ENCODE measurements around the gene PADI3.

The PADI3 gene

GRCh38 chr1:17251701-17252376 is 2.9 kb downstream of the PADI3 start:
- H2AFZ ChIP-seq (ENCODE audit: low read length), result no peak overlapping the region
- H3K27me3 ChIP-seq (ENCODE audit: insufficient read depth, low read length), result 0 out of 2 replicates have a peak, but pooled peaks cover 3% of the 10 kb centered on the region
- no peaks in the 10 kb centered on the region for H3K79me2 ChIP-seq (ENCODE audit: insufficient read depth, low read length)
- no peak overlapping the region for H3K9ac ChIP-seq (ENCODE audit: low read length)
- no peaks in the 10 kb centered on the region for H4K20me1 ChIP-seq (ENCODE audit: insufficient read depth, low read length)
- H3K9me3 ChIP-seq (ENCODE audit: low read length), result no peaks in the 10 kb centered on the region
- H3K4me3 ChIP-seq (ENCODE audit: low read depth, low read length, poor library complexity, severe bottlenecking), result no peak overlapping the region
- H3K4me2 ChIP-seq (ENCODE audit: low read length), result no peak overlapping the region
- TF ChIP-seq EZH2 (IDR thresholded peaks at IDR 0.05; ENCODE audit: borderline replicate concordance, low read length) (no peak), CTCF (IDR thresholded peaks at IDR 0.05; ENCODE audit: low read length) (no peak)
- H3K9me2 ChIP-seq (ENCODE audit: low read depth, low read length), result no peaks in the 10 kb centered on the region
- no peaks in the 10 kb centered on the region for H3K4me1 ChIP-seq (ENCODE audit: insufficient read depth, low read length, severe bottlenecking)
- H3K27ac ChIP-seq (ENCODE audit: low read depth, low read length, poor library complexity, severe bottlenecking), result no peak overlapping the region
- H3F3A ChIP-seq (ENCODE audit: insufficient read depth, low read length), result no peaks in the 10 kb centered on the region
- no peaks in the 10 kb centered on the region for H3K36me3 ChIP-seq (ENCODE audit: insufficient read depth, low read length)

- H3K27me3 ChIP-seq (ENCODE audit: insufficient read depth, low read length), result peaks cover 3% of the 10 kb centered on the region; the same call in 1 of the 2 replicates
- no peaks in the 10 kb centered on the region for H3K9me3 ChIP-seq (ENCODE audit: low read length)
- no peaks in the 10 kb centered on the region for H3K9me2 ChIP-seq (ENCODE audit: low read depth, low read length)
- H3K9ac ChIP-seq (ENCODE audit: low read length), result no peak overlapping the region
- no peak overlapping the region for H2AFZ ChIP-seq (ENCODE audit: low read length)
- H3K79me2 ChIP-seq (ENCODE audit: insufficient read depth, low read length), result no peaks in the 10 kb centered on the region
- no peak overlapping the region for H3K4me3 ChIP-seq (ENCODE audit: low read depth, low read length, poor library complexity, severe bottlenecking)
- no peaks in the 10 kb centered on the region for H3K4me1 ChIP-seq (ENCODE audit: insufficient read depth, low read length, severe bottlenecking)
- TF ChIP-seq CTCF (IDR thresholded peaks at IDR 0.05; ENCODE audit: low read length) (no peak), EZH2 (IDR thresholded peaks at IDR 0.05; ENCODE audit: borderline replicate concordance, low read length) (no peak)
- no peak overlapping the region for H3K27ac ChIP-seq (ENCODE audit: low read depth, low read length, poor library complexity, severe bottlenecking)
- no peak overlapping the region for H3K4me2 ChIP-seq (ENCODE audit: low read length)
- no peaks in the 10 kb centered on the region for H3F3A ChIP-seq (ENCODE audit: insufficient read depth, low read length)
- H3K36me3 ChIP-seq (ENCODE audit: insufficient read depth, low read length), result no peaks in the 10 kb centered on the region
- no peaks in the 10 kb centered on the region for H4K20me1 ChIP-seq (ENCODE audit: insufficient read depth, low read length)
Observed at GRCh38 chr1:17255336-17255735, 6.4 kb downstream of the PADI3 start.

- H3K79me2 ChIP-seq (ENCODE audit: insufficient read depth, low read length), result no peaks in the 10 kb centered on the region
- H3K27me3 ChIP-seq (ENCODE audit: insufficient read depth, low read length), result peaks cover 3% of the 10 kb centered on the region; the same call in 1 of the 2 replicates
- H3K9me3 ChIP-seq (ENCODE audit: low read length), result no peaks in the 10 kb centered on the region
- TF ChIP-seq CTCF (IDR thresholded peaks at IDR 0.05; ENCODE audit: low read length) (no peak), EZH2 (IDR thresholded peaks at IDR 0.05; ENCODE audit: borderline replicate concordance, low read length) (no peak)
- no peaks in the 10 kb centered on the region for H4K20me1 ChIP-seq (ENCODE audit: insufficient read depth, low read length)
- no peak overlapping the region for H2AFZ ChIP-seq (ENCODE audit: low read length)
- no peak overlapping the region for H3K9ac ChIP-seq (ENCODE audit: low read length)
- H3F3A ChIP-seq (ENCODE audit: insufficient read depth, low read length), result no peaks in the 10 kb centered on the region
- no peaks in the 10 kb centered on the region for H3K9me2 ChIP-seq (ENCODE audit: low read depth, low read length)
- no peak overlapping the region for H3K27ac ChIP-seq (ENCODE audit: low read depth, low read length, poor library complexity, severe bottlenecking)
- no peaks in the 10 kb centered on the region for H3K36me3 ChIP-seq (ENCODE audit: insufficient read depth, low read length)
- H3K4me3 ChIP-seq (ENCODE audit: low read depth, low read length, poor library complexity, severe bottlenecking), result no peak overlapping the region
- no peak overlapping the region for H3K4me2 ChIP-seq (ENCODE audit: low read length)
- no peaks in the 10 kb centered on the region for H3K4me1 ChIP-seq (ENCODE audit: insufficient read depth, low read length, severe bottlenecking)
Observed at GRCh38 chr1:17258116-17258757, 9.3 kb downstream of the PADI3 start.

Measured in OCI-LY1 (cell line).